ENCODE results near the gene NLGN1.

DNA sequence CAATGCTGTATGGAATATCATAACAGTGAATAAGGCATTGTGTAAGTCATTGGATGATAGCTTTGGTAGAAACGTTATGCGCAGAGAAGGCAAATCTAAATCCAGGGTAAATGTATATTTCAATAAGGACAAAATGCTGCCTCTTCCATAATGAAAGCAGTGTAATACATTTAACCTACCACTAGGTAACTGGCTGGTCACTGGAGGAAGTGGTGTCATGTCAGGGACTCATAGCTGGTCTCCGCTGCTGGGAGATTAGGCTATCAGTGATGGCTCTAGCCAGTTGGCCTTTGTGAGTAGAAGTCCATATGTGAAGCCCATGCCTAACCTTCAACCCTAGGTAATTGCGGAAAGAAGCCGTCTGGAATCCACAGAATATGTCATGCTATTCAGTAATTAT is 140.9 kb downstream of the NLGN1 start:
- TF ChIP-seq, protein P1, sequence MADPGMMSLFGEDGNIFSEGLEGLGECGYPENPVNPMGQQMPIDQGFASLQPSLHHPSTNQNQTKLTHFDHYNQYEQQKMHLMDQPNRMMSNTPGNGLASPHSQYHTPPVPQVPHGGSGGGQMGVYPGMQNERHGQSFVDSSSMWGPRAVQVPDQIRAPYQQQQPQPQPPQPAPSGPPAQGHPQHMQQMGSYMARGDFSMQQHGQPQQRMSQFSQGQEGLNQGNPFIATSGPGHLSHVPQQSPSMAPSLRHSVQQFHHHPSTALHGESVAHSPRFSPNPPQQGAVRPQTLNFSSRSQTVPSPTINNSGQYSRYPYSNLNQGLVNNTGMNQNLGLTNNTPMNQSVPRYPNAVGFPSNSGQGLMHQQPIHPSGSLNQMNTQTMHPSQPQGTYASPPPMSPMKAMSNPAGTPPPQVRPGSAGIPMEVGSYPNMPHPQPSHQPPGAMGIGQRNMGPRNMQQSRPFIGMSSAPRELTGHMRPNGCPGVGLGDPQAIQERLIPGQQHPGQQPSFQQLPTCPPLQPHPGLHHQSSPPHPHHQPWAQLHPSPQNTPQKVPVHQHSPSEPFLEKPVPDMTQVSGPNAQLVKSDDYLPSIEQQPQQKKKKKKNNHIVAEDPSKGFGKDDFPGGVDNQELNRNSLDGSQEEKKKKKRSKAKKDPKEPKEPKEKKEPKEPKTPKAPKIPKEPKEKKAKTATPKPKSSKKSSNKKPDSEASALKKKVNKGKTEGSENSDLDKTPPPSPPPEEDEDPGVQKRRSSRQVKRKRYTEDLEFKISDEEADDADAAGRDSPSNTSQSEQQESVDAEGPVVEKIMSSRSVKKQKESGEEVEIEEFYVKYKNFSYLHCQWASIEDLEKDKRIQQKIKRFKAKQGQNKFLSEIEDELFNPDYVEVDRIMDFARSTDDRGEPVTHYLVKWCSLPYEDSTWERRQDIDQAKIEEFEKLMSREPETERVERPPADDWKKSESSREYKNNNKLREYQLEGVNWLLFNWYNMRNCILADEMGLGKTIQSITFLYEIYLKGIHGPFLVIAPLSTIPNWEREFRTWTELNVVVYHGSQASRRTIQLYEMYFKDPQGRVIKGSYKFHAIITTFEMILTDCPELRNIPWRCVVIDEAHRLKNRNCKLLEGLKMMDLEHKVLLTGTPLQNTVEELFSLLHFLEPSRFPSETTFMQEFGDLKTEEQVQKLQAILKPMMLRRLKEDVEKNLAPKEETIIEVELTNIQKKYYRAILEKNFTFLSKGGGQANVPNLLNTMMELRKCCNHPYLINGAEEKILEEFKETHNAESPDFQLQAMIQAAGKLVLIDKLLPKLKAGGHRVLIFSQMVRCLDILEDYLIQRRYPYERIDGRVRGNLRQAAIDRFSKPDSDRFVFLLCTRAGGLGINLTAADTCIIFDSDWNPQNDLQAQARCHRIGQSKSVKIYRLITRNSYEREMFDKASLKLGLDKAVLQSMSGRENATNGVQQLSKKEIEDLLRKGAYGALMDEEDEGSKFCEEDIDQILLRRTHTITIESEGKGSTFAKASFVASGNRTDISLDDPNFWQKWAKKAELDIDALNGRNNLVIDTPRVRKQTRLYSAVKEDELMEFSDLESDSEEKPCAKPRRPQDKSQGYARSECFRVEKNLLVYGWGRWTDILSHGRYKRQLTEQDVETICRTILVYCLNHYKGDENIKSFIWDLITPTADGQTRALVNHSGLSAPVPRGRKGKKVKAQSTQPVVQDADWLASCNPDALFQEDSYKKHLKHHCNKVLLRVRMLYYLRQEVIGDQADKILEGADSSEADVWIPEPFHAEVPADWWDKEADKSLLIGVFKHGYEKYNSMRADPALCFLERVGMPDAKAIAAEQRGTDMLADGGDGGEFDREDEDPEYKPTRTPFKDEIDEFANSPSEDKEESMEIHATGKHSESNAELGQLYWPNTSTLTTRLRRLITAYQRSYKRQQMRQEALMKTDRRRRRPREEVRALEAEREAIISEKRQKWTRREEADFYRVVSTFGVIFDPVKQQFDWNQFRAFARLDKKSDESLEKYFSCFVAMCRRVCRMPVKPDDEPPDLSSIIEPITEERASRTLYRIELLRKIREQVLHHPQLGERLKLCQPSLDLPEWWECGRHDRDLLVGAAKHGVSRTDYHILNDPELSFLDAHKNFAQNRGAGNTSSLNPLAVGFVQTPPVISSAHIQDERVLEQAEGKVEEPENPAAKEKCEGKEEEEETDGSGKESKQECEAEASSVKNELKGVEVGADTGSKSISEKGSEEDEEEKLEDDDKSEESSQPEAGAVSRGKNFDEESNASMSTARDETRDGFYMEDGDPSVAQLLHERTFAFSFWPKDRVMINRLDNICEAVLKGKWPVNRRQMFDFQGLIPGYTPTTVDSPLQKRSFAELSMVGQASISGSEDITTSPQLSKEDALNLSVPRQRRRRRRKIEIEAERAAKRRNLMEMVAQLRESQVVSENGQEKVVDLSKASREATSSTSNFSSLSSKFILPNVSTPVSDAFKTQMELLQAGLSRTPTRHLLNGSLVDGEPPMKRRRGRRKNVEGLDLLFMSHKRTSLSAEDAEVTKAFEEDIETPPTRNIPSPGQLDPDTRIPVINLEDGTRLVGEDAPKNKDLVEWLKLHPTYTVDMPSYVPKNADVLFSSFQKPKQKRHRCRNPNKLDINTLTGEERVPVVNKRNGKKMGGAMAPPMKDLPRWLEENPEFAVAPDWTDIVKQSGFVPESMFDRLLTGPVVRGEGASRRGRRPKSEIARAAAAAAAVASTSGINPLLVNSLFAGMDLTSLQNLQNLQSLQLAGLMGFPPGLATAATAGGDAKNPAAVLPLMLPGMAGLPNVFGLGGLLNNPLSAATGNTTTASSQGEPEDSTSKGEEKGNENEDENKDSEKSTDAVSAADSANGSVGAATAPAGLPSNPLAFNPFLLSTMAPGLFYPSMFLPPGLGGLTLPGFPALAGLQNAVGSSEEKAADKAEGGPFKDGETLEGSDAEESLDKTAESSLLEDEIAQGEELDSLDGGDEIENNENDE (IDR thresholded peaks at IDR 0.05; ENCODE audit: insufficient replicate concordance, low read length) = no peak
- TF ChIP-seq CEBPB (IDR thresholded peaks at IDR 0.05; ENCODE audit: low read depth, low read length) (no peak), EZH2 (IDR thresholded peaks at IDR 0.05; ENCODE audit: low read depth, low read length, severe bottlenecking) (no peak), HDAC2 (IDR thresholded peaks at IDR 0.05; ENCODE audit: borderline replicate concordance in 1 of 2, low read depth in 2 of 2, low read length in 2 of 2) (no peak), RXRA (IDR thresholded peaks at IDR 0.05; ENCODE audit: insufficient read depth, low read depth, low read length) (no peak), CREB1 (IDR thresholded peaks at IDR 0.05) (no peak)
- TF ChIP-seq, protein P2, sequence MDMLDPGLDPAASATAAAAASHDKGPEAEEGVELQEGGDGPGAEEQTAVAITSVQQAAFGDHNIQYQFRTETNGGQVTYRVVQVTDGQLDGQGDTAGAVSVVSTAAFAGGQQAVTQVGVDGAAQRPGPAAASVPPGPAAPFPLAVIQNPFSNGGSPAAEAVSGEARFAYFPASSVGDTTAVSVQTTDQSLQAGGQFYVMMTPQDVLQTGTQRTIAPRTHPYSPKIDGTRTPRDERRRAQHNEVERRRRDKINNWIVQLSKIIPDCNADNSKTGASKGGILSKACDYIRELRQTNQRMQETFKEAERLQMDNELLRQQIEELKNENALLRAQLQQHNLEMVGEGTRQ (IDR thresholded peaks at IDR 0.05; ENCODE audit: low read length) = no peak
